Cardiac fibroblast (primary cell): ENCODE results near the gene DMKN.

Source experiments
- DNase-seq, 2 donors: peaks; one replicate each; pipeline versions ENCODE4 v3.0.0 to v3.0.0-alpha.2; 2010; ENCODE audit warnings: low read depth in 2 of 2
- H3K4me3 ChIP-seq, 2 donors: replicated peaks in 1 of 2; 1 replicate in 1 of 2; 2 replicates in 1 of 2; pipeline ENCODE4 v1.5.1; 2011; ENCODE audit warnings: low read depth in 2 of 2, low read length in 2 of 2, mild to moderate bottlenecking in 2 of 2, moderate library complexity in 1 of 2
- CTCF ChIP-seq: IDR thresholded peaks from one replicate; pipeline ENCODE4 v1.5.1; 2011; ENCODE audit warnings: low read depth, mild to moderate bottlenecking, low read length, inconsistent platforms

Gene DMKN

GRCh38 chr19:35522745-35523327, 9.4 kb upstream of the DMKN start:
- no peak for TF ChIP-seq CTCF
- no peak for DNase-seq
- H3K4me3 ChIP-seq, result no peak overlapping the region

GRCh38 chr19:35521124-35521743, 7.8 kb upstream of the DMKN start:
- no peak for DNase-seq
- TF ChIP-seq CTCF, result no peak
- H3K4me3 ChIP-seq, result no peak overlapping the region

GRCh38 chr19:35519291-35519690, 5.8 kb upstream of the DMKN start:
- no peak overlapping the region for H3K4me3 ChIP-seq
- DNase-seq, result peak; percentile 38 to 47
- TF ChIP-seq CTCF, result no peak

GRCh38 chr19:35518313-35518712, 4.9 kb upstream of the DMKN start:
- DNase-seq, result peak; percentile 96 to 97
- no peak overlapping the region for H3K4me3 ChIP-seq
- TF ChIP-seq CTCF, result no peak

GRCh38 chr19:35517342-35517741, 3.9 kb upstream of the DMKN start:
- no peak for TF ChIP-seq CTCF
- no peak for DNase-seq
- no peak overlapping the region for H3K4me3 ChIP-seq

- no peak overlapping the region for H3K4me3 ChIP-seq
- TF ChIP-seq CTCF, result no peak
- DNase-seq, result no peak
Observed at GRCh38 chr19:35516310-35516709, 2.9 kb upstream of the DMKN start.
